ENCODE measurements around the gene KLB. TPM values are rescaled to one million over a fixed set of nuclear protein-coding genes. Genes with fewer than 3 reads are reported as not detected.

Gene KLB
- total and polyA plus RNA-seq, 2 donors (not counting 1 experiment from before 2014, with no cell fraction given) = 0.09 TPM; not detected in 1

GRCh38 chr4:39453738-39454137 lies 47.0 kb downstream of the KLB start:
- Histone ChIP-seq H3K9me3 (ENCODE audit: control extremely low read depth in 1 of 3, control insufficient read depth in 2 of 3, insufficient read depth in 1 of 3, low read length in 2 of 3) (no peaks in the 10 kb centered on the region), H3K79me2 (ENCODE audit: control insufficient read depth, insufficient read depth, low read length) (peaks cover 19% of the 10 kb centered on the region), H3K27me3 (replicated peaks in 1 of 4; ENCODE audit: control extremely low read depth in 1 of 4, control insufficient read depth in 3 of 4, insufficient read depth in 4 of 4, low read length in 3 of 4) (no peaks in the 10 kb centered on the region), H3K4me3 (ENCODE audit: control extremely low read depth in 1 of 5, extremely low read depth in 1 of 5, insufficient read depth in 1 of 5, low read depth in 2 of 5, low read length in 4 of 5) (no peak overlapping the region), H4K20me1 (ENCODE audit: control insufficient read depth, insufficient read depth, low read length, poor library complexity, severe bottlenecking) (peaks cover 21% of the 10 kb centered on the region), H3K4me1 (ENCODE audit: control insufficient read depth in 2 of 2, insufficient read depth in 2 of 2, low read length in 2 of 2) (peaks cover 16 to 18% of the 10 kb centered on the region in 2 donors), H2AFZ (ENCODE audit: insufficient read depth, low read depth, low read length, poor library complexity, severe bottlenecking) (no peak overlapping the region), H3K4me2 (replicated peaks; ENCODE audit: low read depth, low read length, poor library complexity, severe bottlenecking) (no peak overlapping the region), H3K27ac (ENCODE audit: low read length in 2 of 2) (no peak overlapping the region), H3K36me3 (replicated peaks in 1 of 2; ENCODE audit: control extremely low read depth in 1 of 2, control insufficient read depth in 1 of 2, extremely low read depth in 1 of 2, insufficient read depth in 2 of 2, low read length in 1 of 2) (peaks cover 20 to 67% of the 10 kb centered on the region in 2 experiments), H3K9ac (ENCODE audit: low read length) (no peak overlapping the region)
- ChIA-PET POLR2A (no interaction called here), CTCF (no interaction called here)
- intact Hi-C loops (cut with micrococcal nuclease) = loop anchor here (10.0 kb wide), 1 partner anchor 549 kb away; no protein-coding TSS in a partner anchor
- Mint-ChIP-seq H3K27me3 (no peaks in the 10 kb centered on the region), H3K4me3 (no peak overlapping the region), H3K4me1 (peaks cover 23% of the 10 kb centered on the region), H3K27ac (no peak overlapping the region), H3K9me3 (ENCODE audit: insufficient read depth) (no peaks in the 10 kb centered on the region)
- DNase-seq (no peak), ATAC-seq (ENCODE audit: low read depth) (no peak)
- no CpG with 5 or more reads among the region's 2 CpGs for WGBS (ENCODE audit: insufficient coverage)
- TF ChIP-seq CTCF (IDR thresholded peaks at IDR 0.05) (no peak), EZH2 (IDR thresholded peaks at IDR 0.05; ENCODE audit: borderline replicate concordance, insufficient read depth, low read depth, low read length, poor library complexity, severe bottlenecking) (no peak)

GRCh38 chr4:39455486-39455885 lies 48.8 kb downstream of the KLB start:
- H3K27ac Mint-ChIP-seq = no peak overlapping the region
- ATAC-seq (ENCODE audit: low read depth) = no peak

More at GRCh38 chr4:39455486-39455885, 48.8 kb downstream of the KLB start:
- Histone ChIP-seq H3K27ac (ENCODE audit: low read length in 2 of 2) (no peak overlapping the region), H3K27me3 (replicated peaks in 1 of 4; ENCODE audit: control extremely low read depth in 1 of 4, control insufficient read depth in 3 of 4, insufficient read depth in 4 of 4, low read length in 3 of 4) (no peaks in the 10 kb centered on the region), H3K79me2 (ENCODE audit: control insufficient read depth, insufficient read depth, low read length) (peaks cover 21% of the 10 kb centered on the region), H3K4me3 (ENCODE audit: control extremely low read depth in 1 of 5, extremely low read depth in 1 of 5, insufficient read depth in 1 of 5, low read depth in 2 of 5, low read length in 4 of 5) (no peak overlapping the region), H3K9ac (ENCODE audit: low read length) (no peak overlapping the region), H3K4me1 (ENCODE audit: control insufficient read depth in 2 of 2, insufficient read depth in 2 of 2, low read length in 2 of 2) (peaks cover 19 to 27% of the 10 kb centered on the region in 2 donors), H3K4me2 (replicated peaks; ENCODE audit: low read depth, low read length, poor library complexity, severe bottlenecking) (no peak overlapping the region), H4K20me1 (ENCODE audit: control insufficient read depth, insufficient read depth, low read length, poor library complexity, severe bottlenecking) (peaks cover 21% of the 10 kb centered on the region), H2AFZ (ENCODE audit: insufficient read depth, low read depth, low read length, poor library complexity, severe bottlenecking) (no peak overlapping the region), H3K9me3 (ENCODE audit: control extremely low read depth in 1 of 3, control insufficient read depth in 2 of 3, insufficient read depth in 1 of 3, low read length in 2 of 3) (no peaks in the 10 kb centered on the region), H3K36me3 (replicated peaks in 1 of 2; ENCODE audit: control extremely low read depth in 1 of 2, control insufficient read depth in 1 of 2, extremely low read depth in 1 of 2, insufficient read depth in 2 of 2, low read length in 1 of 2) (peaks cover 20 to 65% of the 10 kb centered on the region in 2 experiments)
- ChIA-PET POLR2A (interaction anchor here (1.4 kb wide), 1 partner anchor 9 kb away, joined by 5 read pairs; no protein-coding TSS in a partner anchor), CTCF (interaction anchor here (0.6 to 2.1 kb wide), 5 partner anchors 9 to 553 kb away, joined by 3 to 7 read pairs (median 3); no protein-coding TSS in a partner anchor)
- TF ChIP-seq CTCF (IDR thresholded peaks at IDR 0.05) (no peak), EZH2 (IDR thresholded peaks at IDR 0.05; ENCODE audit: borderline replicate concordance, insufficient read depth, low read depth, low read length, poor library complexity, severe bottlenecking) (no peak)
- Mint-ChIP-seq H3K4me3 (no peak overlapping the region), H3K9me3 (ENCODE audit: insufficient read depth) (no peaks in the 10 kb centered on the region), H3K27me3 (no peaks in the 10 kb centered on the region), H3K4me1 (peaks cover 37% of the 10 kb centered on the region)
- no peak for DNase-seq
- 87% methylated on average over 3 of the region's 6 CpGs for WGBS (ENCODE audit: insufficient coverage)
- intact Hi-C loops (cut with micrococcal nuclease) = loop anchor here (5.0 to 10.0 kb wide), 4 partner anchors 413 to 1138 kb away; partner anchors contain the start of gene N4BP2

Measured in B cell (primary cell).